ENCODE measurements around the gene PIK3C2G.

- TF ChIP-seq, protein P1, sequence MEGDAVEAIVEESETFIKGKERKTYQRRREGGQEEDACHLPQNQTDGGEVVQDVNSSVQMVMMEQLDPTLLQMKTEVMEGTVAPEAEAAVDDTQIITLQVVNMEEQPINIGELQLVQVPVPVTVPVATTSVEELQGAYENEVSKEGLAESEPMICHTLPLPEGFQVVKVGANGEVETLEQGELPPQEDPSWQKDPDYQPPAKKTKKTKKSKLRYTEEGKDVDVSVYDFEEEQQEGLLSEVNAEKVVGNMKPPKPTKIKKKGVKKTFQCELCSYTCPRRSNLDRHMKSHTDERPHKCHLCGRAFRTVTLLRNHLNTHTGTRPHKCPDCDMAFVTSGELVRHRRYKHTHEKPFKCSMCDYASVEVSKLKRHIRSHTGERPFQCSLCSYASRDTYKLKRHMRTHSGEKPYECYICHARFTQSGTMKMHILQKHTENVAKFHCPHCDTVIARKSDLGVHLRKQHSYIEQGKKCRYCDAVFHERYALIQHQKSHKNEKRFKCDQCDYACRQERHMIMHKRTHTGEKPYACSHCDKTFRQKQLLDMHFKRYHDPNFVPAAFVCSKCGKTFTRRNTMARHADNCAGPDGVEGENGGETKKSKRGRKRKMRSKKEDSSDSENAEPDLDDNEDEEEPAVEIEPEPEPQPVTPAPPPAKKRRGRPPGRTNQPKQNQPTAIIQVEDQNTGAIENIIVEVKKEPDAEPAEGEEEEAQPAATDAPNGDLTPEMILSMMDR (IDR thresholded peaks at IDR 0.05; ENCODE audit: low read depth, low read length, poor library complexity, severe bottlenecking): no peak
- no peak for TF ChIP-seq EZH2phosphoT487 (IDR thresholded peaks at IDR 0.05; ENCODE audit: borderline replicate concordance, low read length)
Observed at GRCh38 chr12:18567787-18568186, 306.5 kb downstream of the PIK3C2G start.
